ENCODE measurements around the gene DOCK10. TPM values are rescaled to one million over a fixed set of nuclear protein-coding genes. Genes with fewer than 3 reads are reported as not detected.

The DOCK10 gene
- total and polyA plus RNA-seq, 5 donors from 2014 or later = 28.3 to 222 (median 35.1) TPM

DNA sequence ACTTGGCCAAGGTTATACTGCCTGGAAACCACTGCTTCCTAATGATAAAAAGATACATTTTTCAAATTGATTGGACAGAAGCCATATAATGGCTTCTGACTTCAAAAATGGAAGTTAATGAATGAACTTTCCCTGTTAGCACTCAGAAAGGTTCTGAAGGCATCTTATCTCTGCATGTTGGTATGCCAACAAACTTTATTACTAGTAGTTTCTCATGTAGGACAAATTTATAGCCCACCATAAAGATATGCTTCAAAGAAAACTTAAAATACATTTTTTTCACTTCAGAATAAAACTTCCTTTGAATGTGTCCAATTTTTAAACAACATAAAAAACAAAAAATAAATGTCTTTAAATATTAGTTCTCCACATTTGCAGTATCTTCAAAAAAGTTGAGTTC, 10.0 kb downstream of the DOCK10 start:
- H3K36me3 ChIP-seq (ENCODE audit: control insufficient read depth, insufficient read depth, low read length) = peaks cover 8% of the 10 kb centered on the region
- H3K27me3 ChIP-seq (ENCODE audit: control insufficient read depth, insufficient read depth, low read length) = no peaks in the 10 kb centered on the region
- DNase-seq (no peak), ATAC-seq (ENCODE audit: low read depth in 2 of 2) (no peak)
- peak overlapping the region in 1 of 4 donors; percentile 27 for H3K4me3 Mint-ChIP-seq
- H3K4me3 ChIP-seq (ENCODE audit: low read depth, low read length) = no peak overlapping the region
- peaks cover 29% of the 10 kb centered on the region for H3K36me3 Mint-ChIP-seq
- no peaks in the 10 kb centered on the region for H3K9me3 Mint-ChIP-seq
- no peak overlapping the region for H3K27ac ChIP-seq (ENCODE audit: insufficient read depth, low read length, poor library complexity, severe bottlenecking)
- no peak overlapping the region for H3K27ac Mint-ChIP-seq
- no peaks in the 10 kb centered on the region for H3K9me3 ChIP-seq (ENCODE audit: control insufficient read depth in 2 of 2, low read length in 2 of 2)
- H3K27me3 Mint-ChIP-seq = no peaks in the 10 kb centered on the region
- peaks cover 30% of the 10 kb centered on the region for H3K4me1 ChIP-seq (ENCODE audit: control insufficient read depth, insufficient read depth, low read length, poor library complexity, severe bottlenecking)
- H3K4me1 Mint-ChIP-seq = peaks cover 35 to 83% (median 66%) of the 10 kb centered on the region in 4 donors

DNA sequence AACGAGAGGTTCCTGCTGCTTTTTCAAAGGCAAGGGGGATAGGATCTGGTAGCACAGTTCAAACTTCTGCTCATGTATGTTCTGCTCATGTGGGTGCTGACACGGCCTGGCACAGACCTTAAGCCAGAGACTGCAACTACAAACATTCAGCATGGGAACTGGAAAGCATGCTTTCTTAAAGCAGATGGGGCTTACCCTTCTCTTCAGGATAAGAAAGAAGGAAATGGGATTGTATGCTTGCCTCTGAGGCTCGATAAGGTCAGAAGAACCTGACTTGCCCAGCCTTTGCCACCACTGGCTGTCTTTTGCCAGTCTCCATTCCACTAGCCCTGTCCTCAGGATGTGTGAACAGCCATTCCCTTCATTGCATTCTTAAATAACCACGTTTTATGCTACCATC, 10.7 kb downstream of the DOCK10 start:
- Mint-ChIP-seq H3K36me3 (peaks cover 29% of the 10 kb centered on the region), H3K9me3 (no peaks in the 10 kb centered on the region), H3K4me1 (peaks cover 38 to 83% (median 67%) of the 10 kb centered on the region in 4 donors), H3K27me3 (no peaks in the 10 kb centered on the region), H3K27ac (peak overlapping the region; percentile 53 to 72 (median 63)), H3K4me3 (peak overlapping the region in 2 of 4 donors; percentile 2 to 27)
- H3K27me3 ChIP-seq (ENCODE audit: control insufficient read depth, insufficient read depth, low read length) = no peaks in the 10 kb centered on the region
- H3K9me3 ChIP-seq (ENCODE audit: control insufficient read depth in 2 of 2, low read length in 2 of 2) = no peaks in the 10 kb centered on the region
- DNase-seq (no peak), ATAC-seq (ENCODE audit: low read depth in 2 of 2) (no peak)
- H3K27ac ChIP-seq (ENCODE audit: insufficient read depth, low read length, poor library complexity, severe bottlenecking) = no peak overlapping the region
- H3K4me3 ChIP-seq (ENCODE audit: low read depth, low read length) = no peak overlapping the region
- H3K4me1 ChIP-seq (ENCODE audit: control insufficient read depth, insufficient read depth, low read length, poor library complexity, severe bottlenecking) = peaks cover 33% of the 10 kb centered on the region
- peaks cover 8% of the 10 kb centered on the region for H3K36me3 ChIP-seq (ENCODE audit: control insufficient read depth, insufficient read depth, low read length)

DNA sequence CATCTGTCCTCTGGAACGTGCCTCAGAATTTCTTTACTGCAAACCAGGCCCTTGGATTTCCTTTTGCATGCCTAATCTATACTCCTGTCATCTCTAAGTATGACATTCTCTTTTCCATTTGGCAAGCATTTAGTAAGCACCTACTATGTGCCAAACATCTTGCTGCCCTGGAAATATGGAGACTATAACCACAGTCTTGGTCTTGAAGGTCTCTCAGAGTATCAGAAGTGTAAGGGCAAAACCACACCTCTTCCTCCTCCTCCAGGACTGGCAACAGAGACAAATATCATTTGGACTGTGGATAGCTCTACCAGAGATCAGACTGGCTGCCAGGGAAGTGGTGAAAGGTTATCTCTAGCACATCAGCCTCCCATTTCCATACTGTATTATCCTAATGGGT, 11.4 kb downstream of the DOCK10 start:
- DNase-seq (no peak), ATAC-seq (ENCODE audit: low read depth in 2 of 2) (no peak)
- H3K27me3 Mint-ChIP-seq = no peaks in the 10 kb centered on the region
- peaks cover 43 to 83% (median 68%) of the 10 kb centered on the region in 4 donors for H3K4me1 Mint-ChIP-seq
- Histone ChIP-seq H3K4me3 (ENCODE audit: low read depth, low read length) (no peak overlapping the region), H3K36me3 (ENCODE audit: control insufficient read depth, insufficient read depth, low read length) (peaks cover 8% of the 10 kb centered on the region), H3K9me3 (ENCODE audit: control insufficient read depth in 2 of 2, low read length in 2 of 2) (no peaks in the 10 kb centered on the region), H3K27ac (ENCODE audit: insufficient read depth, low read length, poor library complexity, severe bottlenecking) (no peak overlapping the region), H3K4me1 (ENCODE audit: control insufficient read depth, insufficient read depth, low read length, poor library complexity, severe bottlenecking) (peaks cover 37% of the 10 kb centered on the region), H3K27me3 (ENCODE audit: control insufficient read depth, insufficient read depth, low read length) (no peaks in the 10 kb centered on the region)
- peak overlapping the region in 2 of 4 donors; percentile 27 to 40 for H3K4me3 Mint-ChIP-seq
- H3K9me3 Mint-ChIP-seq = no peaks in the 10 kb centered on the region
- H3K36me3 Mint-ChIP-seq = peaks cover 29% of the 10 kb centered on the region
- peak overlapping the region in 2 of 3 donors; percentile 52 to 72 for H3K27ac Mint-ChIP-seq

DNA sequence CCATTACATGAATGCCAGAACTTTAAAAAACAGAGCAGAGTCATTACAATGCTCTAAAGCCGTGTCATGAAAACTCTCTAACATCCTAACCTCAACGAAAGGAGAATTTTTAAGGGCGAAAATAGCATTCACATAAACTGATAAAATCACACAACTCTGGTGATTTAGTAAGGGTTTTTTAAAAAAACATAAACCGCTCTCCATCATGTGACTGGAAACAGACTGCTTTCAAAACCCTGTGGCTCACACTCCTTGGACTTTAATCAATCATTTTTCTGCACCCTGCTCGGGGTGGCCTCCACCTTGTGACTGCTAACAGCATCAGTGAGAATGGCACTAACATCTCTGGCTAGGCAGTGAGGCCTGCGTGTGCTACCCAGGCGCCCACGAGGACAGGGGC, 12.1 kb downstream of the DOCK10 start:
- Mint-ChIP-seq H3K4me1 (peaks cover 44 to 82% (median 68%) of the 10 kb centered on the region in 4 donors), H3K27me3 (no peaks in the 10 kb centered on the region), H3K9me3 (no peaks in the 10 kb centered on the region), H3K36me3 (peaks cover 28% of the 10 kb centered on the region), H3K4me3 (peak overlapping the region in 3 of 4 donors; percentile 2 to 68 (median 44)), H3K27ac (peak overlapping the region; percentile 33 to 73 (median 44))
- H3K9me3 ChIP-seq (ENCODE audit: control insufficient read depth in 2 of 2, low read length in 2 of 2) = no peaks in the 10 kb centered on the region
- DNase-seq (no peak), ATAC-seq (ENCODE audit: low read depth in 2 of 2) (peak in 1 of 2 donors; percentile 31)
- H3K4me1 ChIP-seq (ENCODE audit: control insufficient read depth, insufficient read depth, low read length, poor library complexity, severe bottlenecking) = peaks cover 37% of the 10 kb centered on the region
- H3K4me3 ChIP-seq (ENCODE audit: low read depth, low read length) = no peak overlapping the region
- H3K27me3 ChIP-seq (ENCODE audit: control insufficient read depth, insufficient read depth, low read length) = no peaks in the 10 kb centered on the region
- H3K36me3 ChIP-seq (ENCODE audit: control insufficient read depth, insufficient read depth, low read length) = peaks cover 7% of the 10 kb centered on the region
- no peak overlapping the region for H3K27ac ChIP-seq (ENCODE audit: insufficient read depth, low read length, poor library complexity, severe bottlenecking)

DNA sequence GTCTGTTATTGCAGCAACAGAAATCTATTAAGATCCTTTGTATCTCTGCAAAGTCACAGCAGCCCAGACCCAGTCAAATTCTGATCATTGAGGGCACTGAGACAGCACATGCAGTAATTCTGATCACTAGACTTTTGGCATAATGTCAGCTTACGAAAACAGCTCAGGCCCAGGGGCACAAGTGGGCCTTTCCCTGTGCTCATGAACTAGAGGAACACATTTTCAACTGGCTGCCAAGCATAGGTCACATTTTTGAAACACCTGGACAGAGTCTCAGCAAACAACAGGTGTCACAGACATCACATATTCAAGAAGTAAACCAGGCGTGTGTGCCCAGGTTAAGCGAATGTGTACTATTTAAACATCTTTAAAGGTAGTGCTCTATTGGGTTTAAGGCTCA, 13.7 kb downstream of the DOCK10 start:
- ATAC-seq (ENCODE audit: low read depth in 2 of 2) = no peak
- peaks cover 11% of the 10 kb centered on the region for H3K36me3 Mint-ChIP-seq

DNA sequence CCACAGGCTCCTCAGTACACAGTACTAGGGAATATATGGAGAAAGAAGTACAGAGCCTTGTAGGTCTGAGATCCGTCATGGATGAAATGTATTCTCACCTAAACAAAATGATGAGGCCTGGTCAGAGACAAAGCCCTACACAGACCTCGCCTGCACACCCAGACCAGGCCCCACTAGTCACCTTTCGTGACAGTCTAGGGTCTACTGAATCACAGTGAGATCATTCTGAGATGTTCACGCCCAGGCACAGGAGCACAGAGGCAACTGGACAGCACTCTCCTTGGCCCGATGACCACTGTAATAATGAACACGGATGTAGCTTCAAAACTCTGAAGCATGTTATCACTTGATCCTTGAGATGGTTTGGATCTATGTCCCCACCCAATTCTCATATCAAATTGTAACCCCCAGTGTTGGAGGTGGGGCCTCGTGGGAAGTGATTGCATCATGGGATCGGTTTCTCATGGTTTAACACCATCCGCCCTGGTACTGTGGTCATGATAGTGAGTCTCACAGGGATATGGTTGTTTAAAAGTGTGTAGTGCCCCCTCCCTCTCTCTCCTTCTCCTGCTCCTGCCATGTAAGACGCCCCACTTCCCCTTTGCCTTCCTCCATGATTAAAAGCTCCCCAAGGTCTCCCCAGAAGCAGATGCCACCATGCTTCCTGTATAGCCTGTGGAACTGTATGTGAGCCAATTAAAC, 15.1 kb downstream of the DOCK10 start:
- Mint-ChIP-seq H3K27ac (peak overlapping the region; percentile 30 to 93 (median 87)), H3K4me1 (peaks cover 57 to 74% (median 65%) of the 10 kb centered on the region in 4 donors), H3K36me3 (peaks cover 14% of the 10 kb centered on the region), H3K27me3 (no peaks in the 10 kb centered on the region), H3K9me3 (peaks cover 0 to 1% (median 0%) of the 10 kb centered on the region in 7 donors), H3K4me3 (peak overlapping the region in 3 of 4 donors; percentile 18 to 72 (median 44))
- H3K27ac ChIP-seq (ENCODE audit: insufficient read depth, low read length, poor library complexity, severe bottlenecking) = no peak overlapping the region
- DNase-seq (no peak), ATAC-seq (ENCODE audit: low read depth in 2 of 2) (no peak)
- peaks cover 37% of the 10 kb centered on the region for H3K4me1 ChIP-seq (ENCODE audit: control insufficient read depth, insufficient read depth, low read length, poor library complexity, severe bottlenecking)
- H3K4me3 ChIP-seq (ENCODE audit: low read depth, low read length) = no peak overlapping the region
- peaks cover 4% of the 10 kb centered on the region for H3K36me3 ChIP-seq (ENCODE audit: control insufficient read depth, insufficient read depth, low read length)
- H3K27me3 ChIP-seq (ENCODE audit: control insufficient read depth, insufficient read depth, low read length) = no peaks in the 10 kb centered on the region
- H3K9me3 ChIP-seq (ENCODE audit: control insufficient read depth in 2 of 2, low read length in 2 of 2) = no peaks in the 10 kb centered on the region

More for the DNA sequence above, 13.7 kb downstream of the DOCK10 start:
- no peak overlapping the region for H3K27ac Mint-ChIP-seq
- Histone ChIP-seq H3K4me3 (ENCODE audit: low read depth, low read length) (no peak overlapping the region), H3K9me3 (ENCODE audit: control insufficient read depth in 2 of 2, low read length in 2 of 2) (no peaks in the 10 kb centered on the region), H3K27ac (ENCODE audit: insufficient read depth, low read length, poor library complexity, severe bottlenecking) (no peak overlapping the region), H3K27me3 (ENCODE audit: control insufficient read depth, insufficient read depth, low read length) (no peaks in the 10 kb centered on the region), H3K36me3 (ENCODE audit: control insufficient read depth, insufficient read depth, low read length) (peaks cover 7% of the 10 kb centered on the region), H3K4me1 (ENCODE audit: control insufficient read depth, insufficient read depth, low read length, poor library complexity, severe bottlenecking) (peaks cover 37% of the 10 kb centered on the region)
- peaks cover 0 to 1% (median 0%) of the 10 kb centered on the region in 7 donors for H3K9me3 Mint-ChIP-seq
- peak overlapping the region in 1 of 4 donors; percentile 36 for H3K4me3 Mint-ChIP-seq
- peaks cover 50 to 72% (median 60%) of the 10 kb centered on the region in 4 donors for H3K4me1 Mint-ChIP-seq
- no peak for DNase-seq
- H3K27me3 Mint-ChIP-seq = no peaks in the 10 kb centered on the region

DNA sequence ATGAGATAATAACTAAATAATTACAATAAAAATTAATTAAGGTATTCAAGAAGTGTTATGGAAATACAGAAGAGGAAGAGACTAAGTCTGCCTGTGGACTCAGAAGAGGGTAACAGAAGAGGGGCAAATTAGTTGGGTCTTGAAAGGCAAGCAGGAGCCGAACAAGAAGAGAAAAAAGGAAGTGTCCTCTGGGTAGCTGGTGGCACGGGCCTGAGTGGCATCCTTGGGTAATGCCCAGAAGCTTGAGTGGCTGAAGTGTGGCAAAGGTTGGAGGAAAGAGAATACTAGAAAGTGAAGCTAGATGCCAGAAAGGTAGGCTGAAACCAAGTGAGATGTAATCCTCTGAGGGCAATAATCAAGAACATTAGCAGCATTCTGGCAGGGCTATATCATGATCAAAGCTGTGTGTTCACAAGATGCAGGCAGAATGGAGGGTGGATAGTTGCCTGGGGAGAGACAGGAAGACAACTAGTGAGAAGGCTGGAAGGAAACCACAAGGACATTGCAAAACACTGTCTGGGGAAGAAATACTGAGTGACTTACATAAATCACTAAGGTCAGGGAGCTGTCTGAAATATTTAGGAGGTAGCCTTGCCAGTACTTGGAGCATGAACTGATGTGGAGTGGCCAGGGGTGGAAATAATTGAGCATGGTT, 16.2 kb downstream of the DOCK10 start:
- peaks cover 4% of the 10 kb centered on the region for H3K36me3 ChIP-seq (ENCODE audit: control insufficient read depth, insufficient read depth, low read length)
- DNase-seq (no peak), ATAC-seq (ENCODE audit: low read depth in 2 of 2) (peak in 1 of 2 donors; percentile 39)
- Mint-ChIP-seq H3K4me1 (peaks cover 55 to 71% (median 61%) of the 10 kb centered on the region in 4 donors), H3K36me3 (peaks cover 14% of the 10 kb centered on the region), H3K27me3 (no peaks in the 10 kb centered on the region), H3K27ac (peak overlapping the region; percentile 30 to 78 (median 43)), H3K9me3 (peaks cover 0 to 1% (median 0%) of the 10 kb centered on the region in 7 donors), H3K4me3 (peak overlapping the region in 2 of 4 donors; percentile 2 to 4)
- H3K4me1 ChIP-seq (ENCODE audit: control insufficient read depth, insufficient read depth, low read length, poor library complexity, severe bottlenecking) = peaks cover 35% of the 10 kb centered on the region
- no peaks in the 10 kb centered on the region for H3K9me3 ChIP-seq (ENCODE audit: control insufficient read depth in 2 of 2, low read length in 2 of 2)
- no peaks in the 10 kb centered on the region for H3K27me3 ChIP-seq (ENCODE audit: control insufficient read depth, insufficient read depth, low read length)
- H3K4me3 ChIP-seq (ENCODE audit: low read depth, low read length) = peak overlapping the region; percentile 31
- H3K27ac ChIP-seq (ENCODE audit: insufficient read depth, low read length, poor library complexity, severe bottlenecking) = no peak overlapping the region
